B cell (primary cell): ENCODE measurements around the gene SNTA1. TPM values are rescaled to one million over a fixed set of nuclear protein-coding genes. Genes with fewer than 3 reads are reported as not detected.

Experiments used
- ATAC-seq: fragments of 200-7000 bp; cut with Tn5 transposase; one replicate; pipeline ENCODE4 v1.10.0; 2021; ENCODE audit warnings: low read depth, mild to moderate bottlenecking, moderate number of reproducible peaks, moderate library complexity
- CTCF ChIA-PET: fragments of 350-600 bp; sonication (Branson Sonifier 250); formaldehyde crosslinking; loops from one replicate; lab custom pipeline; 2021; ENCODE audit warnings: antibody characterized with exemption, inconsistent platforms; lab: Charles Lee
- POLR2A ChIA-PET: fragments of 350-600 bp; sonication (Branson Sonifier 250); formaldehyde crosslinking; loops from one replicate; lab custom pipeline; 2021; ENCODE audit warnings: antibody characterized with exemption; lab: Charles Lee
- DNase-seq: peaks from one replicate; pipeline ENCODE4 v3.0.0; 2013
- H2AFZ ChIP-seq: 2 replicates; pipeline ENCODE4 v1.6.1; 2012; ENCODE audit warnings: mild to moderate bottlenecking, low read depth, low read length; ENCODE audit not compliant: insufficient read depth, poor library complexity, severe bottlenecking
- H3K27ac ChIP-seq, 2 donors: 1 replicate in 1 of 2; 2 replicates in 1 of 2; pipeline ENCODE4 v1.5.1; 2012 to 2013; ENCODE audit warnings: low read length in 2 of 2, mild to moderate bottlenecking in 2 of 2, moderate library complexity in 1 of 2
- H3K27me3 ChIP-seq, 4 experiments: fragments of 200-600 bp in 1 of 4; sonication (generic) in 1 of 4; replicated peaks in 1 of 4; 1 replicate in 2 of 4; 2 replicates in 2 of 4; pipeline versions ENCODE4 v1.6.1 to v1.7.0; 2013 to 2016; ENCODE audit warnings: low read length in 3 of 4, mild to moderate bottlenecking in 2 of 4, mixed read lengths in 1 of 4, moderate library complexity in 1 of 4; ENCODE audit not compliant: insufficient read depth in 4 of 4, control insufficient read depth in 3 of 4; ENCODE audit errors: control extremely low read depth in 1 of 4
- H3K36me3 ChIP-seq, 2 experiments: replicated peaks in 1 of 2; 1 replicate in 1 of 2; 2 replicates in 1 of 2; pipeline versions ENCODE4 v1.6.1 to v1.7.1; 2013; ENCODE audit warnings: low read length in 1 of 2; ENCODE audit not compliant: insufficient read depth in 2 of 2, control insufficient read depth in 1 of 2; ENCODE audit errors: control extremely low read depth in 1 of 2, extremely low read depth in 1 of 2
- H3K4me1 ChIP-seq, 2 donors: fragments of 200-600 bp in 1 of 2; sonication (generic) in 1 of 2; 1 replicate in 1 of 2; 2 replicates in 1 of 2; pipeline versions ENCODE4 v1.5.1 to v1.6.1; 2013 to 2017; ENCODE audit warnings: low read length in 2 of 2; ENCODE audit not compliant: control insufficient read depth in 2 of 2, insufficient read depth in 2 of 2
- H3K4me2 ChIP-seq: replicated peaks from 2 replicates; pipeline ENCODE3; 2012; ENCODE audit warnings: mild to moderate bottlenecking, low read depth, low read length; ENCODE audit not compliant: poor library complexity, severe bottlenecking
- H3K4me3 ChIP-seq, 5 experiments: fragments of 200-600 bp in 1 of 5; sonication (generic) in 1 of 5; 1 replicate in 3 of 5; 2 replicates in 2 of 5; pipeline versions ENCODE4 v1.5.1 to v1.7.0; 2011 to 2016; ENCODE audit warnings: low read length in 4 of 5, mild to moderate bottlenecking in 4 of 5, low read depth in 2 of 5, control low read depth in 1 of 5, moderate library complexity in 1 of 5; ENCODE audit not compliant: insufficient read depth in 1 of 5; ENCODE audit errors: control extremely low read depth in 1 of 5, extremely low read depth in 1 of 5
- H3K79me2 ChIP-seq: fragments of 200-600 bp; sonication (generic); one replicate; pipeline ENCODE4 v1.6.0; 2016; ENCODE audit warnings: low read length; ENCODE audit not compliant: control insufficient read depth, insufficient read depth
- H3K9ac ChIP-seq: fragments of 200-600 bp; sonication (generic); 2 replicates; pipeline ENCODE4 v1.6.1; 2017; ENCODE audit warnings: mild to moderate bottlenecking, low read length, moderate library complexity
- H3K9me3 ChIP-seq, 3 donors: one replicate each; pipeline versions ENCODE4 v1.6.1 to v1.7.1; 2013; ENCODE audit warnings: low read length in 2 of 3; ENCODE audit not compliant: control insufficient read depth in 2 of 3, insufficient read depth in 1 of 3; ENCODE audit errors: control extremely low read depth in 1 of 3
- H4K20me1 ChIP-seq: 2 replicates; pipeline ENCODE4 v1.6.0; 2012; ENCODE audit warnings: mild to moderate bottlenecking, low read length; ENCODE audit not compliant: insufficient read depth, control insufficient read depth, poor library complexity, severe bottlenecking
- H3K27ac Mint-ChIP-seq: one replicate; pipeline ENCODE4 v1.8.0; 2021; ENCODE audit warnings: mixed read lengths
- H3K27me3 Mint-ChIP-seq: one replicate; pipeline ENCODE4 v1.8.0; 2021; ENCODE audit warnings: mixed read lengths
- H3K4me1 Mint-ChIP-seq: one replicate; pipeline ENCODE4 v1.8.0; 2021; ENCODE audit warnings: mixed read lengths
- H3K4me3 Mint-ChIP-seq: one replicate; pipeline ENCODE4 v1.8.0; 2021; ENCODE audit warnings: mixed read lengths
- H3K9me3 Mint-ChIP-seq: one replicate; pipeline ENCODE4 v1.8.0; 2022; ENCODE audit warnings: mixed read lengths; ENCODE audit not compliant: insufficient read depth
- CTCF ChIP-seq: fragments of 200-600 bp; IDR thresholded peaks from one replicate; pipeline ENCODE4 v1.8.0; 2022; ENCODE audit warnings: antibody characterized with exemption, mild to moderate bottlenecking
- EZH2 ChIP-seq: IDR thresholded peaks from 2 replicates; pipeline ENCODE4 v1.6.1; 2012; ENCODE audit warnings: borderline replicate concordance, low read depth, mild to moderate bottlenecking, moderate library complexity, low read length; ENCODE audit not compliant: insufficient read depth, poor library complexity, severe bottlenecking
- WGBS: methylation state at CpG from one replicate; pipeline ENCODE4 v1.1.5; 2013; ENCODE audit warnings: missing lambda C conversion rate; ENCODE audit not compliant: insufficient coverage; 5-methylcytosine and 5-hydroxymethylcytosine counted together
- intact Hi-C: fragments of 100-400 bp; cut with micrococcal nuclease; formaldehyde crosslinking; loops from one replicate; pipeline ENCODE4 v1.10.0; 2022
- polyA plus RNA-seq: library from polyadenylated mRNA; depleted of rRNA; stranded (reverse); fragments of >200 nt; gene quantifications from 2 replicates; pipeline ENCODE4 v1.2.3, GENCODE V29; 2012
- total RNA-seq, 2 donors: library from RNA; stranded (reverse); fragments of 120-200 nt in 1 of 2; gene quantifications; 1 replicate in 1 of 2; 2 replicates in 1 of 2; pipeline versions ENCODE4 v1.2.3 to v1.2.4, GENCODE V29; 2013 to 2022

SNTA1 gene
- total and polyA plus RNA-seq, 2 donors (not counting 1 experiment from before 2014, with no cell fraction given) = 7.0 to 9.9 TPM

DNA sequence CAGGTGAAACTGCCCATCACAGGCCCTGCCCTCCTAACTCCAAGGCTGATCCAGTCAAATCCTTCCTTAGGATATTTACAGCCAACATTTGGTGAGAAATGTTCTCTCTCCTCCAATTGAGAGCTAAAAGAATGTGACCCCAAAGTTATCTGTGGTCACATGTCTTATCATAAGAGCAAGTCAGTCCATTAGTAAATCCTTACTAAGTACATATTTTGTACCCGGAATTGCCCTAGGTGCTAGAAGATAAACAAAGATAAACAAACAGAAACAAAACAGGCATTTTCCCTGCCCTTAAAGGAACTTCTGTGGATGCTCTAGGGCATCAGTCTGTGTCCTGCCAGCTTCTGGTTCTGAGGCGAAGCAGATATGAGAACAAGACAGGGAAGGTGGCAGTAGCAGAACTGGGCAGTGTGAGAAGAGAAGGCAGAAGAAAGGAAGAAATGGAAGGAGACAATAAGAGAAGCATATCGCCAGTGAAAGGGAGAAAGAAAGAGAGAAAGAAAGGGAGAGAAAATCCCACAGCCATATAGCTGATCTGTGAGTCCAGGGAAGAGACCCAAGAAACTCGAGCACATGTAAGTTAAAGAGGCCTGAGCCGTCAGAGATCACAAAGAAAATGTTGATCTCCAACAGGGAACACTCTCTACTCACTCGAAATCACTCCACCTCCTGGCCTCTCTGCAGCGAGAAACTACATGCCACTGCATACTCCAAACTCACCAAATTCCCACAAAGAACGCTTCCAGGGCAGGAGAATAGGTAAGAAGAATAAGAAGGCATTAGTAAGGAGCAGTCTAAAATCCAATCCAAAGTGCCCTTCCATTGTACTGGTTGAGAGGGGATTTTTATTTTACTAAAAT lies 83.9 kb downstream of the SNTA1 start:
- TF ChIP-seq EZH2 = no peak
- TF ChIP-seq CTCF = no peak
- Histone ChIP-seq H4K20me1 (no peaks in the 10 kb centered on the region), H3K9ac (no peak overlapping the region), H3K4me1 (no peaks in the 10 kb centered on the region), H3K4me2 (no peak overlapping the region), H3K27me3 (no peaks in the 10 kb centered on the region), H3K4me3 (no peak overlapping the region), H3K79me2 (no peaks in the 10 kb centered on the region), H3K27ac (no peak overlapping the region), H2AFZ (no peak overlapping the region), H3K9me3 (no peaks in the 10 kb centered on the region), H3K36me3 (peaks cover 18 to 55% of the 10 kb centered on the region in 2 experiments)
- DNase-seq (no peak), ATAC-seq (no peak)
- 96% methylated on average over 5 of the region's 8 CpGs for WGBS
- intact Hi-C loops = no loop called here
- POLR2A ChIA-PET = no interaction called here
- CTCF ChIA-PET = no interaction called here
- Mint-ChIP-seq H3K27me3 (no peaks in the 10 kb centered on the region), H3K27ac (no peak overlapping the region), H3K4me3 (no peak overlapping the region), H3K9me3 (no peaks in the 10 kb centered on the region), H3K4me1 (no peaks in the 10 kb centered on the region)

Other genes starting within 250 kb of the SNTA1 start
- gene BPIFA3, start 226.4 kb downstream of the SNTA1 start, total RNA-seq = not detected in 2 replicates
- gene BPIFA3, start 226.4 kb downstream of the SNTA1 start, polyA plus RNA-seq = not detected in 2 replicates
- gene BPIFA1, start 207.8 kb downstream of the SNTA1 start, total RNA-seq = not detected in 2 replicates
- gene BPIFA1, start 207.8 kb downstream of the SNTA1 start, polyA plus RNA-seq = not detected in 2 replicates
- gene BPIFB1, start 160.5 kb downstream of the SNTA1 start, total RNA-seq = not detected in 2 replicates
- not detected in 2 replicates for gene BPIFB1, start 160.5 kb downstream of the SNTA1 start, polyA plus RNA-seq
- 50.4 and 52.6 TPM in 2 replicates for gene CDK5RAP1, start 42.2 kb downstream of the SNTA1 start, total RNA-seq
- 60.5 and 77.0 TPM in 2 replicates for gene CDK5RAP1, start 42.2 kb downstream of the SNTA1 start, polyA plus RNA-seq
- gene CBFA2T2, start 46.3 kb upstream of the SNTA1 start, total RNA-seq = 30.0 and 33.6 TPM in 2 replicates
- 26.9 and 32.3 TPM in 2 replicates for gene CBFA2T2, start 46.3 kb upstream of the SNTA1 start, polyA plus RNA-seq
- 0.27 and 0.44 TPM in 2 replicates for gene C20orf144, start 218.6 kb upstream of the SNTA1 start, total RNA-seq
- 0.14 and 0.27 TPM in 2 replicates for gene C20orf144, start 218.6 kb upstream of the SNTA1 start, polyA plus RNA-seq
- gene ACTL10, start 223.2 kb upstream of the SNTA1 start, total RNA-seq = 6.3 and 9.0 TPM in 2 replicates
- 0.74 and 1.2 TPM in 2 replicates for gene ACTL10, start 223.2 kb upstream of the SNTA1 start, polyA plus RNA-seq
- gene NECAB3, start 230.7 kb upstream of the SNTA1 start, total RNA-seq = 11.8 and 19.3 TPM in 2 replicates
- gene NECAB3, start 230.7 kb upstream of the SNTA1 start, polyA plus RNA-seq = 6.2 and 8.5 TPM in 2 replicates
- gene E2F1, start 242.6 kb upstream of the SNTA1 start, total RNA-seq = 2.4 and 2.7 TPM in 2 replicates
- 2.4 and 3.6 TPM in 2 replicates for gene E2F1, start 242.6 kb upstream of the SNTA1 start, polyA plus RNA-seq